Measurements from ENCODE around the gene LRFN2. TPM values are rescaled to one million over a fixed set of nuclear protein-coding genes. Genes with fewer than 3 reads are reported as not detected.

Gene LRFN2
- total and polyA plus RNA-seq, 2 experiments from 2014 or later, result 0.29 to 2.5 TPM

GRCh38 chr6:40542175-40542764 lies 44.9 kb downstream of the LRFN2 start:
- no peaks in the 10 kb centered on the region for H3K9me2 ChIP-seq (ENCODE audit: insufficient read depth)
- no peak overlapping the region for H3K27ac ChIP-seq (ENCODE audit: low read depth)
- H3F3A ChIP-seq (replicated peaks; ENCODE audit: low read depth), result no peaks in the 10 kb centered on the region
- no peaks in the 10 kb centered on the region for H3K79me2 ChIP-seq (replicated peaks; ENCODE audit: insufficient read depth)
- H3K36me3 Mint-ChIP-seq (ENCODE audit: low read depth), result no peaks in the 10 kb centered on the region
- H3K27ac Mint-ChIP-seq, result no peak overlapping the region; the same call in 1 of the 2 replicates
- no peak for TF ChIP-seq EZH2phosphoT487 (IDR thresholded peaks at IDR 0.05; ENCODE audit: unreplicated experiment)
- TF ChIP-seq NANOG (IDR thresholded peaks at IDR 0.05; ENCODE audit: borderline replicate concordance), result no peak
- no peak for TF ChIP-seq CREB1 (CRISPR knock-in tag; IDR thresholded peaks at IDR 0.05; ENCODE audit: low read depth)
- no peak for TF ChIP-seq ZNF114 (CRISPR knock-in tag; IDR thresholded peaks at IDR 0.05)
- no peak for TF ChIP-seq ZNF331 (CRISPR knock-in tag; IDR thresholded peaks at IDR 0.05; ENCODE audit: low read depth)
- no peak for TF ChIP-seq EZH2 (IDR thresholded peaks at IDR 0.05; ENCODE audit: low read depth, unreplicated experiment)
- TF ChIP-seq, protein P1, sequence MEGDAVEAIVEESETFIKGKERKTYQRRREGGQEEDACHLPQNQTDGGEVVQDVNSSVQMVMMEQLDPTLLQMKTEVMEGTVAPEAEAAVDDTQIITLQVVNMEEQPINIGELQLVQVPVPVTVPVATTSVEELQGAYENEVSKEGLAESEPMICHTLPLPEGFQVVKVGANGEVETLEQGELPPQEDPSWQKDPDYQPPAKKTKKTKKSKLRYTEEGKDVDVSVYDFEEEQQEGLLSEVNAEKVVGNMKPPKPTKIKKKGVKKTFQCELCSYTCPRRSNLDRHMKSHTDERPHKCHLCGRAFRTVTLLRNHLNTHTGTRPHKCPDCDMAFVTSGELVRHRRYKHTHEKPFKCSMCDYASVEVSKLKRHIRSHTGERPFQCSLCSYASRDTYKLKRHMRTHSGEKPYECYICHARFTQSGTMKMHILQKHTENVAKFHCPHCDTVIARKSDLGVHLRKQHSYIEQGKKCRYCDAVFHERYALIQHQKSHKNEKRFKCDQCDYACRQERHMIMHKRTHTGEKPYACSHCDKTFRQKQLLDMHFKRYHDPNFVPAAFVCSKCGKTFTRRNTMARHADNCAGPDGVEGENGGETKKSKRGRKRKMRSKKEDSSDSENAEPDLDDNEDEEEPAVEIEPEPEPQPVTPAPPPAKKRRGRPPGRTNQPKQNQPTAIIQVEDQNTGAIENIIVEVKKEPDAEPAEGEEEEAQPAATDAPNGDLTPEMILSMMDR (conservative IDR thresholded peaks at IDR 0.05; ENCODE audit: low read depth in 2 of 2), result no peak
- TF ChIP-seq, protein P2, sequence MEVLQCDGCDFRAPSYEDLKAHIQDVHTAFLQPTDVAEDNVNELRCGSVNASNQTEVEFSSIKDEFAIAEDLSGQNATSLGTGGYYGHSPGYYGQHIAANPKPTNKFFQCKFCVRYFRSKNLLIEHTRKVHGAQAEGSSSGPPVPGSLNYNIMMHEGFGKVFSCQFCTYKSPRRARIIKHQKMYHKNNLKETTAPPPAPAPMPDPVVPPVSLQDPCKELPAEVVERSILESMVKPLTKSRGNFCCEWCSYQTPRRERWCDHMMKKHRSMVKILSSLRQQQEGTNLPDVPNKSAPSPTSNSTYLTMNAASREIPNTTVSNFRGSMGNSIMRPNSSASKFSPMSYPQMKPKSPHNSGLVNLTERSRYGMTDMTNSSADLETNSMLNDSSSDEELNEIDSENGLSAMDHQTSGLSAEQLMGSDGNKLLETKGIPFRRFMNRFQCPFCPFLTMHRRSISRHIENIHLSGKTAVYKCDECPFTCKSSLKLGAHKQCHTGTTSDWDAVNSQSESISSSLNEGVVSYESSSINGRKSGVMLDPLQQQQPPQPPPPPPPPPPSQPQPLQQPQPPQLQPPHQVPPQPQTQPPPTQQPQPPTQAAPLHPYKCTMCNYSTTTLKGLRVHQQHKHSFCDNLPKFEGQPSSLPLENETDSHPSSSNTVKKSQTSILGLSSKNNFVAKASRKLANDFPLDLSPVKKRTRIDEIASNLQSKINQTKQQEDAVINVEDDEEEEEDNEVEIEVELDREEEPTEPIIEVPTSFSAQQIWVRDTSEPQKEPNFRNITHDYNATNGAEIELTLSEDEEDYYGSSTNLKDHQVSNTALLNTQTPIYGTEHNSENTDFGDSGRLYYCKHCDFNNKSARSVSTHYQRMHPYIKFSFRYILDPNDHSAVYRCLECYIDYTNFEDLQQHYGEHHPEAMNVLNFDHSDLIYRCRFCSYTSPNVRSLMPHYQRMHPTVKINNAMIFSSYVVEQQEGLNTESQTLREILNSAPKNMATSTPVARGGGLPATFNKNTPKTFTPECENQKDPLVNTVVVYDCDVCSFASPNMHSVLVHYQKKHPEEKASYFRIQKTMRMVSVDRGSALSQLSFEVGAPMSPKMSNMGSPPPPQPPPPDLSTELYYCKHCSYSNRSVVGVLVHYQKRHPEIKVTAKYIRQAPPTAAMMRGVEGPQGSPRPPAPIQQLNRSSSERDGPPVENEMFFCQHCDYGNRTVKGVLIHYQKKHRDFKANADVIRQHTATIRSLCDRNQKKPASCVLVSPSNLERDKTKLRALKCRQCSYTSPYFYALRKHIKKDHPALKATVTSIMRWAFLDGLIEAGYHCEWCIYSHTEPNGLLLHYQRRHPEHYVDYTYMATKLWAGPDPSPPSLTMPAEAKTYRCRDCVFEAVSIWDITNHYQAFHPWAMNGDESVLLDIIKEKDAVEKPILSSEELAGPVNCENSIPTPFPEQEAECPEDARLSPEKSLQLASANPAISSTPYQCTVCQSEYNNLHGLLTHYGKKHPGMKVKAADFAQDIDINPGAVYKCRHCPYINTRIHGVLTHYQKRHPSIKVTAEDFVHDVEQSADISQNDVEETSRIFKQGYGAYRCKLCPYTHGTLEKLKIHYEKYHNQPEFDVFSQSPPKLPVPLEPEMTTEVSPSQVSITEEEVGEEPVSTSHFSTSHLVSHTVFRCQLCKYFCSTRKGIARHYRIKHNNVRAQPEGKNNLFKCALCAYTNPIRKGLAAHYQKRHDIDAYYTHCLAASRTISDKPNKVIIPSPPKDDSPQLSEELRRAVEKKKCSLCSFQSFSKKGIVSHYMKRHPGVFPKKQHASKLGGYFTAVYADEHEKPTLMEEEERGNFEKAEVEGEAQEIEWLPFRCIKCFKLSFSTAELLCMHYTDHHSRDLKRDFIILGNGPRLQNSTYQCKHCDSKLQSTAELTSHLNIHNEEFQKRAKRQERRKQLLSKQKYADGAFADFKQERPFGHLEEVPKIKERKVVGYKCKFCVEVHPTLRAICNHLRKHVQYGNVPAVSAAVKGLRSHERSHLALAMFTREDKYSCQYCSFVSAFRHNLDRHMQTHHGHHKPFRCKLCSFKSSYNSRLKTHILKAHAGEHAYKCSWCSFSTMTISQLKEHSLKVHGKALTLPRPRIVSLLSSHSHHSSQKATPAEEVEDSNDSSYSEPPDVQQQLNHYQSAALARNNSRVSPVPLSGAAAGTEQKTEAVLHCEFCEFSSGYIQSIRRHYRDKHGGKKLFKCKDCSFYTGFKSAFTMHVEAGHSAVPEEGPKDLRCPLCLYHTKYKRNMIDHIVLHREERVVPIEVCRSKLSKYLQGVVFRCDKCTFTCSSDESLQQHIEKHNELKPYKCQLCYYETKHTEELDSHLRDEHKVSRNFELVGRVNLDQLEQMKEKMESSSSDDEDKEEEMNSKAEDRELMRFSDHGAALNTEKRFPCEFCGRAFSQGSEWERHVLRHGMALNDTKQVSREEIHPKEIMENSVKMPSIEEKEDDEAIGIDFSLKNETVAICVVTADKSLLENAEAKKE (CRISPR knock-in tag; IDR thresholded peaks at IDR 0.05), result no peak
- TF ChIP-seq JUNB (IDR thresholded peaks at IDR 0.05; ENCODE audit: unreplicated experiment), result no peak
- no peak for TF ChIP-seq POLR2AphosphoS5 (IDR thresholded peaks at IDR 0.05; ENCODE audit: low read depth)
- TF ChIP-seq, protein P3, sequence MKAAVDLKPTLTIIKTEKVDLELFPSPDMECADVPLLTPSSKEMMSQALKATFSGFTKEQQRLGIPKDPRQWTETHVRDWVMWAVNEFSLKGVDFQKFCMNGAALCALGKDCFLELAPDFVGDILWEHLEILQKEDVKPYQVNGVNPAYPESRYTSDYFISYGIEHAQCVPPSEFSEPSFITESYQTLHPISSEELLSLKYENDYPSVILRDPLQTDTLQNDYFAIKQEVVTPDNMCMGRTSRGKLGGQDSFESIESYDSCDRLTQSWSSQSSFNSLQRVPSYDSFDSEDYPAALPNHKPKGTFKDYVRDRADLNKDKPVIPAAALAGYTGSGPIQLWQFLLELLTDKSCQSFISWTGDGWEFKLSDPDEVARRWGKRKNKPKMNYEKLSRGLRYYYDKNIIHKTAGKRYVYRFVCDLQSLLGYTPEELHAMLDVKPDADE (IDR thresholded peaks at IDR 0.05), result no peak
- no peak for TF ChIP-seq REST (IDR thresholded peaks at IDR 0.05; ENCODE audit: unreplicated experiment)
- TF ChIP-seq STAT1 (IDR thresholded peaks at IDR 0.05; ENCODE audit: unreplicated experiment), result no peak
- ATAC-seq (peak; percentile 57), DNase-seq (ENCODE audit: low spot score) (peak; percentile 69)
- H3K9me3 Mint-ChIP-seq, result no peaks in the 10 kb centered on the region
- H3K4me1 ChIP-seq (ENCODE audit: insufficient read depth), result peaks cover 49% of the 10 kb centered on the region
- H3K4me1 Mint-ChIP-seq, result peaks cover 81% of the 10 kb centered on the region
- no peak overlapping the region; the same call in 2 of the 3 replicates for H3K4me3 Mint-ChIP-seq
- no peaks in the 10 kb centered on the region for H4K20me1 ChIP-seq (replicated peaks; ENCODE audit: insufficient read depth)
- no peaks in the 10 kb centered on the region for H3K36me3 ChIP-seq (ENCODE audit: insufficient read depth)
- H3K27me3 Mint-ChIP-seq (ENCODE audit: insufficient read depth, low read depth, poor library complexity), result peaks cover 15% of the 10 kb centered on the region
- H3K27me3 ChIP-seq (ENCODE audit: insufficient read depth), result no peaks in the 10 kb centered on the region
- peak overlapping the region; percentile 26; the same call in 1 of the 2 replicates for H3K4me3 ChIP-seq
- H2AFZ ChIP-seq, result no peak overlapping the region
- peak overlapping the region; percentile 73; the same call in 1 of the 2 replicates for H3K4me2 ChIP-seq

Data from GM23338 (cell line).